HEK293T (cell line): ENCODE measurements around the gene SBNO2.

ENCODE experiments used
- CTCF ChIA-PET: fragments of 350-600 bp; formaldehyde crosslinking; extraction: SDS; loops from one replicate; lab custom pipeline; 2021; ENCODE audit warnings: antibody characterized with exemption, inconsistent platforms; lab: Yijun Ruan, JAX
- POLR2A ChIA-PET: fragments of 350-600 bp; formaldehyde crosslinking; extraction: SDS; loops from one replicate; lab custom pipeline; 2020; ENCODE audit warnings: antibody characterized with exemption, inconsistent platforms; lab: Yijun Ruan, JAX
- DNase-seq: peaks from one replicate; pipeline ENCODE4 v3.0.0; 2012; ENCODE audit warnings: mixed read lengths; ENCODE audit errors: extremely low spot score
- ARNT ChIP-seq: fragments of 450-650 bp; IDR thresholded peaks from 2 replicates; pipeline ENCODE4 v1.6.1; 2017; ENCODE audit warnings: mild to moderate bottlenecking
- BHLHE40 ChIP-seq: fragments of 450-650 bp; IDR thresholded peaks from 2 replicates; pipeline ENCODE4 v1.6.1; 2016; ENCODE audit warnings: mild to moderate bottlenecking, moderate library complexity, borderline replicate concordance
- CTBP1 ChIP-seq: fragments of 450-650 bp; IDR thresholded peaks from 2 replicates; pipeline ENCODE4 v1.6.1; 2016; ENCODE audit warnings: borderline replicate concordance
- ELF4 ChIP-seq: fragments of 450-650 bp; IDR thresholded peaks from 2 replicates; pipeline ENCODE4 v1.6.1; 2017; ENCODE audit warnings: antibody characterized with exemption
- FOXA1 ChIP-seq: fragments of 450-650 bp; IDR thresholded peaks from 2 replicates; pipeline ENCODE4 v1.6.1; 2016; ENCODE audit warnings: mild to moderate bottlenecking
- FOXK2 ChIP-seq: fragments of 450-650 bp; IDR thresholded peaks from 2 replicates; pipeline ENCODE4 v1.6.1; 2016; ENCODE audit warnings: mild to moderate bottlenecking
- FOXM1 ChIP-seq: fragments of 450-650 bp; IDR thresholded peaks from 2 replicates; pipeline ENCODE4 v1.6.1; 2017; ENCODE audit warnings: mild to moderate bottlenecking, borderline replicate concordance
- HDGF ChIP-seq: fragments of 450-650 bp; IDR thresholded peaks from 2 replicates; pipeline ENCODE4 v1.6.1; 2017; ENCODE audit warnings: antibody characterized with exemption, borderline replicate concordance
- L3MBTL2 ChIP-seq: fragments of 450-650 bp; conservative IDR thresholded peaks from 2 replicates; pipeline ENCODE4 v1.6.1; 2016; ENCODE audit warnings: mild to moderate bottlenecking
- LEF1 ChIP-seq: fragments of 450-650 bp; IDR thresholded peaks from 2 replicates; pipeline ENCODE4 v1.6.1; 2017; ENCODE audit warnings: mild to moderate bottlenecking, borderline replicate concordance
- NFRKB ChIP-seq: fragments of 450-650 bp; IDR thresholded peaks from 2 replicates; pipeline ENCODE4 v1.6.1; 2016; ENCODE audit warnings: mild to moderate bottlenecking, moderate library complexity
- SP1 ChIP-seq: fragments of 450-650 bp; IDR thresholded peaks from 2 replicates; pipeline ENCODE4 v1.6.1; 2017
- SUZ12 ChIP-seq: fragments of 450-650 bp; IDR thresholded peaks from 2 replicates; pipeline ENCODE4 v1.6.1; 2016; ENCODE audit warnings: mild to moderate bottlenecking
- TARDBP ChIP-seq: fragments of 450-650 bp; IDR thresholded peaks from 2 replicates; pipeline ENCODE4 v1.6.1; 2016
- ZNF384 ChIP-seq: fragments of 450-650 bp; IDR thresholded peaks from 2 replicates; pipeline ENCODE4 v1.6.1; 2016
- TF ChIP-seq, protein P1 (sequence below): fragments of 450-650 bp; IDR thresholded peaks from 2 replicates; pipeline ENCODE4 v1.6.1; 2016

Gene SBNO2

DNA sequence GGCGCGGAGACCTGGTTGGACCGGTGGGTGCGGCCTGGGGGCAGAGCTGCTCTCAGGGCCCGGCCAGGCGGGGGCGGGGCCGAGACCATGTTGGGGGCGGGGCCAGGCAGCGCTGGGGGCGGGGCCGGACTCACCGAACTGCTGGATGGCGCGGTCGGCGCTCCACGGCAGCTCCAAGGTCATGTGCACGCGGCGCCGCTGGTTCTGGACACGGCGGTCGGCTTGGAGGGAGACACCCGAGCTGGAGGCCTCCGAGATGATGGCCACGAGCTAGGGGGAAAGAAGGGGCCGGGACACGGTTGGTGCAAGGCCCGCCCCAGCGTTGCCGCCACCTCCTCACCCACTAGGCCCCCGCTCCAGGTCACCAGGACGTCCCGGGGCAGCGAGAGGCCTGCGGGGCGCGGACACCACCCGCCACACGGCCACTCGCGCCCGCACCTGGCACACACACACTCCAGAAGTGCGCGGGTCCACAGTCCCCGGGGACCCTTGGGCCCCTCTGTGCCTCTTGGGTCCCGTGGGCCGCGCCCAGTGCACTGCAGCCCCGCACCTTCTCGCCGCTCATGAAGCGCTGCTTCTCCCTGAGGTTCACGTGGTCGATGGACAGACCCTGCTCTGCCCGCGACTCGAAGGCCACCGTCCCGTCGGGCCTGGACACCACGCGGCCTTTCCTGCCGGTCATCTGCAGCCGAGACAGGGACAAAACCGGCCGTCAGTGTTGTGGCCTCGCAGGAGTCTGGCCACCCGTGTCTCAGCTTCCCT, 61.6 kb downstream of the SBNO2 start:
- no peak for DNase-seq
- TF ChIP-seq BHLHE40 (no peak), SP1 (no peak), ARNT (no peak), L3MBTL2 (no peak), CTBP1 (no peak), NFRKB (no peak), SUZ12 (no peak), TARDBP (no peak), LEF1 (no peak), ZNF384 (no peak), FOXA1 (no peak), FOXK2 (no peak), FOXM1 (no peak), ELF4 (no peak), HDGF (no peak)
- TF ChIP-seq, protein P1, sequence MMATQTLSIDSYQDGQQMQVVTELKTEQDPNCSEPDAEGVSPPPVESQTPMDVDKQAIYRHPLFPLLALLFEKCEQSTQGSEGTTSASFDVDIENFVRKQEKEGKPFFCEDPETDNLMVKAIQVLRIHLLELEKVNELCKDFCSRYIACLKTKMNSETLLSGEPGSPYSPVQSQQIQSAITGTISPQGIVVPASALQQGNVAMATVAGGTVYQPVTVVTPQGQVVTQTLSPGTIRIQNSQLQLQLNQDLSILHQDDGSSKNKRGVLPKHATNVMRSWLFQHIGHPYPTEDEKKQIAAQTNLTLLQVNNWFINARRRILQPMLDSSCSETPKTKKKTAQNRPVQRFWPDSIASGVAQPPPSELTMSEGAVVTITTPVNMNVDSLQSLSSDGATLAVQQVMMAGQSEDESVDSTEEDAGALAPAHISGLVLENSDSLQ = no peak
- ChIA-PET CTCF (interaction anchor here (0.7 to 1.6 kb wide), 5 partner anchors 9 to 126 kb away, joined by 3 to 7 read pairs (median 5); partner anchors contain the start of gene GPX4), POLR2A (interaction anchor here (2.1 kb wide), 1 partner anchor 157 kb away, joined by 8 read pairs; the partner anchor contains the start of gene CIRBP)

DNA sequence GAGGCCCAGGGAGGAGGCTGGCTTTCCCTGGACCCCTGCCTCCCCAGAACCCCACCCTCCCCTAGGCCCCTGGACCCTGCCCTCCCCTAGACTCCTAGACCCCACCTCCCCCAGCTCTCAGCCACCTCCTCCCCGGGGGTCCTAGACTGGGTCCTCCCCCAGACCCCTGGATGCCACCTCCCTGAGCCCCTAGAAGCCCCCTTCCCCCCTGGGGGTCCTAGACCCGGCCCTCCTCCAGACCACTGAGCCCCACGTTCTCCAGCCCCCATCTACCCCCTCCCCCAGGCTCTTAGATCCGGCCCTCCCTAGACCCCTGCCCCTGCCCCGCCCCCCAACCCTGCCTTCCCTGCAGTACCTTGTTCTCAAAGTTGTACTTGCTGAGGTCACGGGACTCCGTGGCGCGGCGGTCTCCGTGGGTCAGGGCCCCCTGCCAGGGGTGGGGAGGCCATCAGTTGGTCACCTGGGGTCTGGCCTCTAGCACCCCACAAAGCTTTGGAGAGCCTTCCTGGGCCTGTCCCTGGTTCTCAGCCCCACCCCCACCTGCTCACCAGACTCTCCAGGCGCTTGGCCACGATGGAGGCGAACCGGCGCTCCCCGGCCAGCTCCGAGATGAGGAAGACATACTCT, 62.3 kb downstream of the SBNO2 start:
- DNase-seq = no peak
- ChIA-PET CTCF (interaction anchor here (0.7 kb wide), 1 partner anchor 83 kb away, joined by 5 read pairs; no protein-coding TSS in a partner anchor), POLR2A (interaction anchor here (2.1 kb wide), 1 partner anchor 157 kb away, joined by 8 read pairs; the partner anchor contains the start of gene CIRBP)
- TF ChIP-seq CTBP1 (no peak), ARNT (no peak), TARDBP (no peak), ELF4 (no peak), L3MBTL2 (no peak), FOXM1 (no peak), FOXA1 (no peak), HDGF (no peak), FOXK2 (no peak), BHLHE40 (no peak), SUZ12 (no peak)
- TF ChIP-seq, protein P1 = no peak

DNA sequence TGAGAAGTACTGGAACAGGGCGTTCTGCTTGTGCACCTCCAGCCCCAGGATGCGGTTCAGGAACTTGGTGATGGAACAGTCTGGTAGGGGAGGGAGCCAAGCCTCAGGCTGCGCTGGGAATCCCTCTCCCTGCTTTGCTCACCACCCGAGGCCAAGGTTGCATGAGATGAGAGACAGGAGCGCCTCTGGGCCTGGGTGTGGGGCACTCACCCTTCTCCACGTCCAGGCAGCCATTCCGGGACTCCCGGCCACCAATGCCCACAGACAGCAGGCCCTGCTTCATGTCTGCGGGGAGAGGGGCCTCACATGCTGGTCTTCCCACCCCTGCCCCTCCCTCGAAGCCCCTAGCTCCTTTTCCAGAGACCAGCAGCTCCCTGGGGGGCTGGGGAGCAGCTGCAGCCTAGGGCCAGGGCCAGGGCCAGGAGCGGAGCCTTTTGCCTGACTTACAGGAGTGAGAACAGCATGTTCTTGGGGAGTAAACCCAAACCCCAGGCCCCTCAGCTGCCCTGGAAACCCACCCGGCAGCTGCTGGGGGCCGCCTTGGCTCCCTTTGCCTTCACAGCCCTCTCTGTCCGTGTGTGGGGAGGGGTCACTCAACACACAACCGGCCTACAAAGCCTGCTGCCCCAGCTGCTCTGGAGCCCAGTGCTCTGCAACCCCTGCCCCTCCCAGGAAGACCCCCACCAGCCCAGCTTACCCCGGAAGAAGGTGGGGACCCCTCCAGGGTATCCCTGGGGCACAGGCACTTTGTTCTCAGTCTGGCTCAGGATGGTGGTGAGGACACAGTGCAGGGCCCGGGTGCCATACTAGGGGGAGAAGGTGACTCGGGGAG, 63.0 kb downstream of the SBNO2 start:
- POLR2A ChIA-PET = interaction anchor here (2.1 kb wide), 1 partner anchor 158 kb away, joined by 8 read pairs; the partner anchor contains the start of gene CIRBP
- DNase-seq = no peak
- CTCF ChIA-PET = no interaction called here
- TF ChIP-seq, protein P1 = no peak
- TF ChIP-seq ELF4 (no peak), CTBP1 (no peak), FOXM1 (no peak), LEF1 (no peak), BHLHE40 (no peak), FOXA1 (no peak), SUZ12 (no peak), TARDBP (no peak), NFRKB (no peak), FOXK2 (no peak), HDGF (no peak)

DNA sequence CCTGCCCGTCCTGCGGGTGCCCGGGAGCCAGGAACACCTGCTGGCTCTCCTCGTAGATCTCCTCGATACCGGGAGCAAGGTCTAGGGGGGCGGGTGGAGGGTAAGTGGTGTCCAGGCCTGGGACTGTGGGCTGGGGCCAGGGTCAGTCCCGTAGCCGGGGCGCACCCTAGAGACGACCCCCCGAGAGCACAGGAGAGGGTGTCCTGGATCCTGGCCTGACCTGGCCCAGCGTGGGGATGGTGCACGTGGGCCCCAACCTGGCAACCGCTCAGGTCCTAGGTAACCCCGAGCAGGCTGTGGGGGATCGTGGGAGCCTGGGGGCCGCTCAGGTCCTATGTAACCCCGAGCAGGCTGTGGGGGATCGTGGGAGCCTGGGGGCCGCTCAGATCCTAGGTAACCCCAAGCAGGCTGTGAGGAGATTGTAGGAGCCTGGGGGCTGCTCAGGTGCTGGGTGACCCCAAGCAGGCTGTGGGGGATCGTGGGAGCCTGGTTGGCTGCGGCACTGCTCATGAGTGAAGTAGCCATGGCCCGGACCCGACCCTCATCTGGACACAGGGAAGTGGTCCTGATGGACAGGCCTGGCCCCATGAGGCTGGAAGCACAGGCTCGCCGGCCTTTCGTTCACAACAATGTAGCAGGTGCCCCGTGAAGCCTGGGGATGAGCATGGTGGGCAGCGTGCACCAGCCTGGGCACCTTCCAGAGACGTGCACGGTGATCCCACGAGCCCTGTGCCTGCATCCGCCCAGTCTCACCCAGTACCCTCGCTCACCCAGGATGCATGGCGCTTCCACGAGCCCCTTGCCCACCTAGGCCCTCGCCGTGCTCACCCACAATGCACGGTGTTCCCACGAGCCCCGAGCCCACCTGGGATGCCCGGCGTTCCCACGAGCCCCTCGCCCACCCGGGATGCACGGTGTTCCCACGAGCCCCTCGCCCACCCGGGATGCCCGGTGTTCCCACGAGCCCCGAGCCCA, 64.1 kb downstream of the SBNO2 start:
- no peak for DNase-seq
- POLR2A ChIA-PET = no interaction called here

More for the DNA sequence above, 64.1 kb downstream of the SBNO2 start:
- TF ChIP-seq, protein P1 = no peak
- TF ChIP-seq LEF1 (no peak), FOXA1 (no peak), SUZ12 (no peak), FOXM1 (no peak), TARDBP (no peak), ZNF384 (no peak)
- CTCF ChIA-PET = no interaction called here
